RWPE1 (cell line): ENCODE data around the gene NKX2-1.
A peak's percentile ranks its signal among the peaks of the same experiment; 100 is the strongest.
"Not testable (repeated sequence)": the region's sequence is repeated elsewhere in the genome, so short reads cannot be mapped to it uniquely, and the experiment has no call there.

ENCODE experiments used
- CTCF ChIA-PET: fragments of 350-600 bp; sonication (Branson Sonifier 250); formaldehyde crosslinking; extraction: SDS; loops from one replicate; lab custom pipeline; 2021; lab: Yijun Ruan, JAX
- POLR2A ChIA-PET: fragments of 400-600 bp; formaldehyde crosslinking; extraction: SDS; loops from one replicate; lab custom pipeline; 2020; ENCODE audit warnings: antibody characterized with exemption; ENCODE audit not compliant: low non-redundant PET; lab: Yijun Ruan, JAX
- DNase-seq: peaks from one replicate; pipeline ENCODE4 v3.0.0; 2012; ENCODE audit warnings: low spot score
- H3K27ac ChIP-seq: fragments of 450-650 bp; 2 replicates; pipeline ENCODE4 v1.5.1; 2017
- TF ChIP-seq, protein P1 (sequence below): fragments of 450-650 bp; conservative IDR thresholded peaks from 2 replicates; pipeline ENCODE4 v1.5.1; 2017; ENCODE audit warnings: low read depth, mild to moderate bottlenecking

The NKX2-1 gene

DNA sequence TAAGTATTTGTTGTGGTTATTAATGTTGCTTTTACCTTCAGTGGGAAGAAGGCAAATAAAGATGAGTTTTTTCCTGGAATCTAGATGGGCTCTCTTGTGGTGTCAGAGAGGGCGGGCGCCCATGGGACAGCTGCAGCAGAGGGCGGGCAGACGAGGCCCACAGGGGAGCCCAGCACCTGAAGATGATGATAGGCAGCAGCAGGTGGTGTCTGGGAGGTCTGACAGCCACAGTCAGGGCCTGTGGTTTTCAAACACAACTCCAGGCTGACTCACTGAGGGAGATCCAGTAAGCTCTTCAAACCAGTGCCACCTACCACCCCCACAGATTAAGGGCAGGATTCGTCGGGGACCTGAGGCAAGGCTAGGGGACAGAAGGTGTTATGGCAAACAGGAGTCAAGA is 42.8 kb downstream of the NKX2-1 start:
- no peak overlapping the region for H3K27ac ChIP-seq
- ChIA-PET POLR2A (no interaction called here), CTCF (no interaction called here)
- TF ChIP-seq, protein P1, sequence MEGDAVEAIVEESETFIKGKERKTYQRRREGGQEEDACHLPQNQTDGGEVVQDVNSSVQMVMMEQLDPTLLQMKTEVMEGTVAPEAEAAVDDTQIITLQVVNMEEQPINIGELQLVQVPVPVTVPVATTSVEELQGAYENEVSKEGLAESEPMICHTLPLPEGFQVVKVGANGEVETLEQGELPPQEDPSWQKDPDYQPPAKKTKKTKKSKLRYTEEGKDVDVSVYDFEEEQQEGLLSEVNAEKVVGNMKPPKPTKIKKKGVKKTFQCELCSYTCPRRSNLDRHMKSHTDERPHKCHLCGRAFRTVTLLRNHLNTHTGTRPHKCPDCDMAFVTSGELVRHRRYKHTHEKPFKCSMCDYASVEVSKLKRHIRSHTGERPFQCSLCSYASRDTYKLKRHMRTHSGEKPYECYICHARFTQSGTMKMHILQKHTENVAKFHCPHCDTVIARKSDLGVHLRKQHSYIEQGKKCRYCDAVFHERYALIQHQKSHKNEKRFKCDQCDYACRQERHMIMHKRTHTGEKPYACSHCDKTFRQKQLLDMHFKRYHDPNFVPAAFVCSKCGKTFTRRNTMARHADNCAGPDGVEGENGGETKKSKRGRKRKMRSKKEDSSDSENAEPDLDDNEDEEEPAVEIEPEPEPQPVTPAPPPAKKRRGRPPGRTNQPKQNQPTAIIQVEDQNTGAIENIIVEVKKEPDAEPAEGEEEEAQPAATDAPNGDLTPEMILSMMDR, result no peak
- no peak for DNase-seq

DNA sequence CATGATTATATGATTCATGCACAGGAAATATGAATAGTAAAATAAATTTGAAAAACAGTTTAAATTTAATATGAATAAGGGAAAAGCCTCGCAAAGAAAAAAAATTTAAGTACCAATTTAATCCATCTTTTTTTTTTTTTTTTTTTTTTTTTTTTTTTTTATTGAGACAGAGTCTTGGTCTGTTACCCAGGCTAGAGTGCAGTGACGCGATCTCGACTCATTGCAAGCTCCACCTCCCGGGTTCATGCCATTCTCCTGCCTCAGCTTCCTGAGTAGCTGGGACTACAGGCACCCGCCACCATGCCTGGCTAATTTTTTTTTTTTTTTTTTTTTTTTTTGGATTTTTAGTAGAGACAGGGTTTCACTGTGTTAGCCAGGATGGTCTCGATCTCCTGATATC is 44.0 kb downstream of the NKX2-1 start:
- DNase-seq, CTCF ChIA-PET, POLR2A ChIA-PET, H3K27ac ChIP-seq: not testable (repeated sequence)

DNA sequence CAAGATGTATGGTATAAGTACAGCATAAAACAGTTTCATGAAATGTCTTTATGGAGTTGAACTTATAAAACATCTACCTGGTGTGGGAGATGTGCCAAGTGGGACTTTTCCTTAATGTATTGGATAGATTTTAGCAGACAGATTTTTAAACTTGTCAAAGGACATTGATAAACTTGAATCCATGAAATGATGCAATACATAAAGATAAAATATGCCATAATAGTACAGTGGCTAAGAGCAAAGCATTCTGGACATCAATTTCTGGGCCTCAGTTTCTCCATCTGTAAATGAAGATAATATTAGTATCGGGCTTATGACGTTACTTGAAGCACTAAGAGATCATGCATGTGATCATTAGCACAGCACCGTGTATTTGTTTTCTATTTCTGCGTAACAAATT is 45.4 kb downstream of the NKX2-1 start:
- H3K27ac ChIP-seq, result no peak overlapping the region
- TF ChIP-seq, protein P1, result no peak
- CTCF ChIA-PET, result no interaction called here
- POLR2A ChIA-PET, result no interaction called here
- no peak for DNase-seq

DNA sequence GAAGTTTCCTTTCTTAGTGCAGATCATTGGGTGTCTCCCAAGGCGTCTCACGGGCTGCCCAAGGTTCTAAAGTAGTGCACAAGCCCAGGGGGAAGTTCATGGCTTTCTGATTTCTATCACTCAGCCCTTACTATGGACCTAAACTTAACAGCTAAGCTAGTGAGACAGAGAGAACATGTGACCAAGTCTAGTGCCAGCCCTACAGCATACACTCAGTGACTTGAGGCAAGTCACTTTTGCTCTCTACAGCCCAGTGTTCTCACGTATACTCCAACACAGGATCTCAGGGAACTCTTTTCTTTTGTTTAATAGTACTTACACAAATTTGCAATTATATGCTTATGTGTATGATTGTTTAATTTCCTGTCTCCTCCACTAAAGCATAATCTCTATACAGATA is 48.6 kb downstream of the NKX2-1 start:
- TF ChIP-seq, protein P1, result no peak
- ChIA-PET CTCF (no interaction called here), POLR2A (no interaction called here)
- DNase-seq, result no peak
- H3K27ac ChIP-seq, result no peak overlapping the region

DNA sequence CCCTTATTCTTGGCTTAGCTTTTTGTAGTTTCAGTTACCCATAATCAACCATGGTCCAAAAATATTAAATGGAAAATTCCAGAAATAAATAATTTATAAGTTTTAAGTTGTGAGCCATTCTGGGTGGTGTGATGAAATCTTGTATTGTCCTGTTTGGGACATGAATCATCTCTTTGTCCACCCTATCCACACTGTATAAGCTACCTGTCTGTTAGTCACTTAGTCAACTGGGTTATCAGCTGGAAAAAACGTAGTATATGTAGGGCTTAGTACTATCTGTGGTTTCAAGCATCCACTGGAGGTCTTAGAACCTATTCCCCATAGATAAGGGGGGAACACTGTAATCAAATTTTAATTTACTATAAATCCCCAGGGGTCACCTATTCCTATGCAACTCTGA is 52.7 kb downstream of the NKX2-1 start:
- ChIA-PET CTCF (no interaction called here), POLR2A (no interaction called here)
- TF ChIP-seq, protein P1, result no peak
- DNase-seq, result peak; percentile 5
- H3K27ac ChIP-seq, result no peak overlapping the region
